HG03039 (cell line): ENCODE results near the gene CALCOCO2.

Experiments
- ATAC-seq: cut with Tn5 transposase; IDR thresholded peaks from one replicate; pipeline ENCODE4 v1.9.1; 2021; ENCODE audit warnings: mild to moderate bottlenecking, moderate library complexity; ENCODE audit not compliant: unreplicated experiment

The CALCOCO2 gene

DNA sequence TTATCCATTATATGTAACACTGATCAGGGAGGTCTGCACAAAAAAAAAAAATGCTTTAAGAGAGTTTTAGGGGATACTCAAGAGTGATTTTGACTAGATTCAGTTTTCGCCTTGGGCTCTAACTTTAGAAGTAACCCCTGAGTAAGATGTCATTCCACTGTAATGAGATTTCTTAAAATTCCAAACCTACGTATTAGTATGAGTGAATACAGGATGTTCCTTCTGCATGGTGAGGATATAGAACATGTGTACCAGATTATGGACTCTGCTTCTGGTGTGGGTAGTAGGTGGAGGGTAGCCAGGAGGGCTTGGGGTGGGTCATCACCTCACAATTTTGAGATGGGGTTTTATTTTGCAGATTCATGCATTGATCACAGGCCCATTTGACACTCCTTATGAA is 81.6 kb downstream of the CALCOCO2 start:
- ATAC-seq, result no peak
